A549 (cell line): ENCODE measurements around the gene TSKU. TPM values are rescaled to one million over a fixed set of nuclear protein-coding genes. Genes with fewer than 3 reads are reported as not detected.

Source experiments
- ATAC-seq, 2 experiments: fragments of 200-7000 bp in 1 of 2; fragments of >200 bp in 1 of 2; cut with Nextera tagmentation in 1 of 2; cut with Tn5 transposase in 1 of 2; 3 replicates each; pipeline versions ENCODE4 v1.8.0 to v1.9.1; 2018 to 2020; ENCODE audit warnings: mild to moderate bottlenecking in 1 of 2, moderate library complexity in 1 of 2
- CTCF ChIA-PET: fragments of 300-600 bp; sonication (Branson Sonifier 250); formaldehyde crosslinking; extraction: SDS; loops from one replicate; lab custom pipeline; 2021; ENCODE audit warnings: antibody characterized with exemption, inconsistent platforms; lab: Yijun Ruan, JAX
- POLR2A ChIA-PET: fragments of 350-600 bp; formaldehyde crosslinking; extraction: SDS; loops from one replicate; lab custom pipeline; 2021; ENCODE audit warnings: antibody characterized with exemption, inconsistent platforms; lab: Yijun Ruan, JAX
- DNase-seq, 2 experiments: peaks; one replicate each; pipeline versions ENCODE4 v3.0.0 to v3.0.0-alpha.2; 2011 to 2016; ENCODE audit warnings: low read depth in 1 of 2, low spot score in 1 of 2
- FAIRE-seq: peaks from 2 replicates; lab custom pipeline; 2011; peaks lifted over from hg19 to GRCh38; lab: Jason Lieb, UNC
- H3K27ac ChIP-seq, 2 experiments: fragments of >200 bp; sonication (Bioruptor Twin); formaldehyde crosslinking; 3 replicates each; pipeline ENCODE4 v1.5.1; 2016 to 2017
- H3K4me1 ChIP-seq: fragments of >200 bp; sonication (Bioruptor Twin); formaldehyde crosslinking; 3 replicates; pipeline ENCODE4 v1.6.1; 2016
- H3K4me2 ChIP-seq: fragments of >200 bp; sonication (Bioruptor Twin); formaldehyde crosslinking; 3 replicates; pipeline ENCODE4 v1.6.1; 2016
- H3K4me3 ChIP-seq: fragments of >200 bp; sonication (Bioruptor Twin); formaldehyde crosslinking; 3 replicates; pipeline ENCODE4 v1.5.1; 2016
- H3K9me3 ChIP-seq: fragments of >200 bp; sonication (Bioruptor Twin); formaldehyde crosslinking; 3 replicates; pipeline ENCODE4 v1.6.1; 2016
- ESRRA ChIP-seq: fragments of 150-350 bp; IDR thresholded peaks from 2 replicates; pipeline ENCODE4 v1.6.1; 2014; ENCODE audit warnings: mild to moderate bottlenecking, low read length, borderline replicate concordance
- FOSB ChIP-seq: fragments of 250-450 bp; sonication (Bioruptor Pico); IDR thresholded peaks from 2 replicates; pipeline ENCODE4 v1.5.0; 2020; ENCODE audit warnings: mild to moderate bottlenecking, moderate library complexity
- GATA3 ChIP-seq: IDR thresholded peaks from 2 replicates; pipeline ENCODE4 v1.6.1; 2012; ENCODE audit warnings: borderline replicate concordance
- HEYL ChIP-seq: fragments of 250-450 bp; sonication (Bioruptor Pico); IDR thresholded peaks from 2 replicates; pipeline ENCODE4 v1.8.0; 2021; ENCODE audit warnings: mild to moderate bottlenecking, moderate library complexity
- JUN ChIP-seq, 2 experiments: fragments of >200 bp; sonication (Bioruptor Twin); formaldehyde crosslinking; IDR thresholded peaks; 2 replicates in 1 of 2; 3 replicates in 1 of 2; pipeline ENCODE4 v1.6.1; 2016 to 2017
- KDM1A ChIP-seq: fragments of 200-600 bp; sonication (generic); IDR thresholded peaks from 2 replicates; pipeline ENCODE4 v1.6.1; 2016; ENCODE audit warnings: low read depth, mild to moderate bottlenecking
- MYC ChIP-seq: IDR thresholded peaks from 2 replicates; pipeline ENCODE4 v1.6.1; 2012; ENCODE audit warnings: mild to moderate bottlenecking, inconsistent platforms, low read length, improper control_type of control experiment, borderline replicate concordance
- NPAS2 ChIP-seq: fragments of 250-450 bp; sonication (Bioruptor Pico); IDR thresholded peaks from 2 replicates; pipeline ENCODE4 v1.8.0; 2022; ENCODE audit warnings: mild to moderate bottlenecking, moderate library complexity, borderline replicate concordance
- PHF8 ChIP-seq: fragments of 200-600 bp; sonication (generic); IDR thresholded peaks from 2 replicates; pipeline ENCODE4 v1.6.1; 2016; ENCODE audit warnings: low read depth, mild to moderate bottlenecking, antibody characterized with exemption, moderate library complexity, borderline replicate concordance
- POLR2AphosphoS2 ChIP-seq: conservative IDR thresholded peaks from 2 replicates; pipeline ENCODE4 v1.6.1; 2012; ENCODE audit warnings: low read length, improper control_type of control experiment, inconsistent platforms
- RARB ChIP-seq: fragments of 250-450 bp; sonication (Bioruptor Pico); IDR thresholded peaks from 2 replicates; pipeline ENCODE4 v1.8.0; 2021; ENCODE audit warnings: mild to moderate bottlenecking, moderate library complexity
- RFX5 ChIP-seq: fragments of 450-650 bp; IDR thresholded peaks from 2 replicates; pipeline ENCODE4 v1.7.1; 2014; ENCODE audit warnings: antibody characterized with exemption, mild to moderate bottlenecking, moderate library complexity
- ZNF302 ChIP-seq: fragments of 250-450 bp; sonication (Bioruptor Pico); IDR thresholded peaks from 2 replicates; pipeline ENCODE4 v1.9.0; 2021; ENCODE audit warnings: inconsistent platforms, mild to moderate bottlenecking, moderate library complexity
- WGBS: methylation state at CpG from one replicate; pipeline ENCODE4 v1.1.6; 2017; ENCODE audit errors: missing lambda C conversion rate; 5-methylcytosine and 5-hydroxymethylcytosine counted together
- polyA plus RNA-seq, 4 experiments: library from polyadenylated mRNA; depleted of rRNA in 3 of 4; stranded (reverse); fragments of >200 nt; fragmentation: RNase III in 1 of 4; extraction: RNeasy Plus Mini Kit Qiagen cat#74134 plus additional on column Dnase treatment in 1 of 4; gene quantifications; 2 replicates in 3 of 4; 3 replicates in 1 of 4; pipeline ENCODE4 v1.2.3, GENCODE V29; 2011 to 2017
- TF ChIP-seq, protein P1 (sequence below): fragments of 250-450 bp; sonication (Bioruptor Pico); IDR thresholded peaks from 2 replicates; pipeline ENCODE4 v1.5.0; 2020; ENCODE audit warnings: low read depth, mild to moderate bottlenecking, moderate library complexity
- TF ChIP-seq, protein P2 (sequence below): fragments of 200-600 bp; sonication (generic); IDR thresholded peaks from 2 replicates; pipeline ENCODE4 v1.6.1; 2016; ENCODE audit warnings: antibody characterized with exemption, mild to moderate bottlenecking, moderate library complexity

Gene TSKU
- polyA plus RNA-seq, 2 of the 4 experiments (the other 2 are of a cell fraction): 164 to 171 TPM

DNA sequence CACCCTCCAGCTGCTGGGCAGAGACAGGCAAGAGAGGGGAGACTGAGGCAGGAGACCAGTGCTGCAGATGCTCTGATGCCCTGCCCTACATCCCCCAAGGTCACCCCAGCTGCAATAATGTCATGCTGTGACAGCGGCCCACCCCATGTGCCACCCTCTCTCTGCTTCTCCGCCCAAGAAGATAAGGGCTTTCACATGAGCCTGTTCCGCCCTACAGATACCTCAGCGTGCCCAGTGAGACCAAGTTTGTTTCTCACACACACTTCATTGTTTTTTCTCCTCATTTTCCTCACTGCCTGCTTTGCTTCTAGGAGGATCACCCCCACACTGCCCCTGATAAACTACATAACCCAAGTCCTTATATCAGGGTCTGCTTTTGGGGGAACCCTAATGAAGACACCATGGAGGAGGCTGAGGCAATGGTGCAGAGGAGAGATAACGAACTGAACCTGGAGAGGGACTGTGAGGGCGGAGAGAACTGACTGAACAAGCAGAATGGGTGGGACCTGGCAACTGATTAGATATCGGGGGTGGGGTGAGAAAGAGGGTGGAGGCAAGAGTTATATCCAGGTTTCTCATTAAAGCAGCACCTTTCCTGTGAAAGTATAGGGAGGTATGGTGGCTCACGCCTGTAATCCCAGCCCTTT lies 37.5 kb upstream of the TSKU start:
- ATAC-seq: no peak; a peak in 1 of 6 replicates
- ChIA-PET POLR2A (no interaction called here), CTCF (interaction anchor here (0.8 to 5.0 kb wide), 4 partner anchors 11 to 54 kb away, joined by 3 to 54 read pairs (median 4); no protein-coding TSS in a partner anchor)
- WGBS: 86% methylated on average over 8 of the region's 8 CpGs
- DNase-seq: no peak
- FAIRE-seq: no peak
- Histone ChIP-seq H3K4me1 (peaks cover 33% of the 10 kb centered on the region), H3K4me3 (no peak overlapping the region), H3K9me3 (no peaks in the 10 kb centered on the region), H3K4me2 (no peak overlapping the region; the same call in 2 of the 3 replicates), H3K27ac (peak overlapping the region; percentile 43 to 73; a peak in 5 of 6 replicates)
- no peak for TF ChIP-seq HEYL
- TF ChIP-seq ZNF302 (CRISPR knock-in tag): no peak

DNA sequence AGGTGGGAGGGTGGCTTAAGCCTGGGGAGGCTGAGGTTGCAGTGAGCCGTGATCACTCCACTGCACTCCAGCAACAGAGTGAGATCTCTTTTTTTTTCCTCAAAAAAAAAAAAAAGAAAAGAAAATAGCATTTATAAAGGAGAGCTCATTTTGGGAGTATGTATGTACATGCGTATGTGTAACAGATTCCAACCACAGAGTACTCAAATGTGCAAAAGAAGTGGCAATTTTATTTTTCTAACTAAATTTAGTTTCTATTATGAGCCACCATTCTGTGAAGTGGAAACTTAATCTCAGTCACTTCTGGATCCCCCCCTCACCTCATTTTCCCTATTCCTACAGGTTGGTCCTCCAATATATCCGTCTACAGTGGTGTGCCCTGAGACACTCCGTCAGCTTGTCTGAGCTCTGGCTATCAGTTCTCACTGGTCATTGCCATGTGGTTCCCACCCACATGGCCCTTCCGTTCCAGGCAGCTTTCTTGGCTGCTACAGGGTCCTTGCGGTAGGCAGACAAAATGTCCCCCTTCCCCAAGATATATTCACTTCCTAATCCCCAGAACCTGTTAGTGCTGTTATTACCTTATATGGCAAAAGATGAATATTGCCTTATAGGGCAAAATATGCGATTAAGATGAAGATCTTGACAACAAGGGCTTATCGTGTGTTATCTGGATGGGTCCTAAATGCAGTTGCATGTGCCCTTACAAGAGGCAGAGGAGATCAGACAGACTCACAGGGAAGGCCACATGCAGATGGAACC lies 35.8 kb upstream of the TSKU start:
- WGBS: 91% methylated on average over 8 of the region's 8 CpGs
- Histone ChIP-seq H3K4me1 (peaks cover 36% of the 10 kb centered on the region), H3K4me3 (no peak overlapping the region), H3K9me3 (no peaks in the 10 kb centered on the region), H3K27ac (peak overlapping the region in 1 of 2 experiments; percentile 71; a peak in 2 of 6 replicates), H3K4me2 (no peak overlapping the region)
- FAIRE-seq (no peak), DNase-seq (no peak), ATAC-seq (no peak)
- TF ChIP-seq POLR2AphosphoS2 (no peak), HEYL (no peak), KDM1A (no peak), NPAS2 (CRISPR knock-in tag) (no peak), GATA3 (no peak), RFX5 (no peak), RARB (CRISPR knock-in tag) (no peak), ESRRA (no peak), JUN (IDR thresholded peaks at IDR 0.05) (no peak), FOSB (CRISPR knock-in tag) (no peak), MYC (no peak), PHF8 (no peak)
- TF ChIP-seq, protein P1, sequence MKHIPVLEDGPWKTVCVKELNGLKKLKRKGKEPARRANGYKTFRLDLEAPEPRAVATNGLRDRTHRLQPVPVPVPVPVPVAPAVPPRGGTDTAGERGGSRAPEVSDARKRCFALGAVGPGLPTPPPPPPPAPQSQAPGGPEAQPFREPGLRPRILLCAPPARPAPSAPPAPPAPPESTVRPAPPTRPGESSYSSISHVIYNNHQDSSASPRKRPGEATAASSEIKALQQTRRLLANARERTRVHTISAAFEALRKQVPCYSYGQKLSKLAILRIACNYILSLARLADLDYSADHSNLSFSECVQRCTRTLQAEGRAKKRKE (CRISPR knock-in tag): no peak
- TF ChIP-seq, protein P2, sequence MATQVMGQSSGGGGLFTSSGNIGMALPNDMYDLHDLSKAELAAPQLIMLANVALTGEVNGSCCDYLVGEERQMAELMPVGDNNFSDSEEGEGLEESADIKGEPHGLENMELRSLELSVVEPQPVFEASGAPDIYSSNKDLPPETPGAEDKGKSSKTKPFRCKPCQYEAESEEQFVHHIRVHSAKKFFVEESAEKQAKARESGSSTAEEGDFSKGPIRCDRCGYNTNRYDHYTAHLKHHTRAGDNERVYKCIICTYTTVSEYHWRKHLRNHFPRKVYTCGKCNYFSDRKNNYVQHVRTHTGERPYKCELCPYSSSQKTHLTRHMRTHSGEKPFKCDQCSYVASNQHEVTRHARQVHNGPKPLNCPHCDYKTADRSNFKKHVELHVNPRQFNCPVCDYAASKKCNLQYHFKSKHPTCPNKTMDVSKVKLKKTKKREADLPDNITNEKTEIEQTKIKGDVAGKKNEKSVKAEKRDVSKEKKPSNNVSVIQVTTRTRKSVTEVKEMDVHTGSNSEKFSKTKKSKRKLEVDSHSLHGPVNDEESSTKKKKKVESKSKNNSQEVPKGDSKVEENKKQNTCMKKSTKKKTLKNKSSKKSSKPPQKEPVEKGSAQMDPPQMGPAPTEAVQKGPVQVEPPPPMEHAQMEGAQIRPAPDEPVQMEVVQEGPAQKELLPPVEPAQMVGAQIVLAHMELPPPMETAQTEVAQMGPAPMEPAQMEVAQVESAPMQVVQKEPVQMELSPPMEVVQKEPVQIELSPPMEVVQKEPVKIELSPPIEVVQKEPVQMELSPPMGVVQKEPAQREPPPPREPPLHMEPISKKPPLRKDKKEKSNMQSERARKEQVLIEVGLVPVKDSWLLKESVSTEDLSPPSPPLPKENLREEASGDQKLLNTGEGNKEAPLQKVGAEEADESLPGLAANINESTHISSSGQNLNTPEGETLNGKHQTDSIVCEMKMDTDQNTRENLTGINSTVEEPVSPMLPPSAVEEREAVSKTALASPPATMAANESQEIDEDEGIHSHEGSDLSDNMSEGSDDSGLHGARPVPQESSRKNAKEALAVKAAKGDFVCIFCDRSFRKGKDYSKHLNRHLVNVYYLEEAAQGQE: no peak
- ChIA-PET POLR2A (interaction anchor here (0.9 kb wide), 1 partner anchor 34 kb away, joined by 3 read pairs; no protein-coding TSS in a partner anchor), CTCF (interaction anchor here (0.6 to 5.0 kb wide), 12 partner anchors 12 to 446 kb away, joined by 3 to 54 read pairs (median 4); no protein-coding TSS in a partner anchor)
